DMS153 (cell line): Measurements from ENCODE around the gene ENTPD7.
"Not testable (repeated sequence)": the region's sequence is repeated elsewhere in the genome, so short reads cannot be mapped to it uniquely, and the experiment has no call there.

Experiments
- DNase-seq: peaks from one replicate; lab custom pipeline; 2025; lab: John Stamatoyannopoulos, UW

The ENTPD7 gene

GRCh38 chr10:99689461-99689860, 30.2 kb downstream of the ENTPD7 start:
- no peak for DNase-seq

- no peak for DNase-seq
Observed at GRCh38 chr10:99693933-99694583, 34.7 kb downstream of the ENTPD7 start.

- DNase-seq: no peak
Observed at GRCh38 chr10:99695761-99696160, 36.5 kb downstream of the ENTPD7 start.

- no peak for DNase-seq
Observed at GRCh38 chr10:99698504-99699080, 39.3 kb downstream of the ENTPD7 start.

- DNase-seq: no peak
Observed at GRCh38 chr10:99700649-99701048, 41.3 kb downstream of the ENTPD7 start.

- no peak for DNase-seq
Observed at GRCh38 chr10:99708428-99709012, 49.2 kb downstream of the ENTPD7 start.

GRCh38 chr10:99709480-99710229, 50.3 kb downstream of the ENTPD7 start:
- DNase-seq: no peak

GRCh38 chr10:99711129-99711719, 51.9 kb downstream of the ENTPD7 start:
- peak; percentile 13 for DNase-seq

GRCh38 chr10:99714446-99714845, 55.1 kb downstream of the ENTPD7 start:
- no peak for DNase-seq

- DNase-seq: no peak
Observed at GRCh38 chr10:99720387-99720786, 61.1 kb downstream of the ENTPD7 start.

GRCh38 chr10:99730026-99730425, 70.7 kb downstream of the ENTPD7 start:
- DNase-seq: no peak

GRCh38 chr10:99731306-99732032, 72.2 kb downstream of the ENTPD7 start:
- DNase-seq: no peak

GRCh38 chr10:99732033-99732842, 72.9 kb downstream of the ENTPD7 start, which contains the start of the genes COX15 and CUTC:
TSS of gene COX15 (minus strand) at chr10:99732127. CDS start at chr10:99732049, 78 bp downstream.
TSS of gene CUTC (plus strand) at chr10:99732234. CDS start at chr10:99732349, 115 bp downstream.
- DNase-seq: peak; percentile 94

- no peak for DNase-seq
Observed at GRCh38 chr10:99733366-99733765, 74.1 kb downstream of the ENTPD7 start.

GRCh38 chr10:99734111-99734510, 74.8 kb downstream of the ENTPD7 start:
- DNase-seq: not testable (repeated sequence)

GRCh38 chr10:99740260-99740659, 81.0 kb downstream of the ENTPD7 start:
- no peak for DNase-seq

GRCh38 chr10:99740933-99741559, 81.7 kb downstream of the ENTPD7 start:
- no peak for DNase-seq

- no peak for DNase-seq
Observed at GRCh38 chr10:99742254-99742653, 82.9 kb downstream of the ENTPD7 start.

GRCh38 chr10:99742701-99743100, 83.4 kb downstream of the ENTPD7 start:
- no peak for DNase-seq

GRCh38 chr10:99743841-99744240, 84.5 kb downstream of the ENTPD7 start:
- DNase-seq: no peak
